22Rv1 (cell line): ENCODE data around the gene CYP2S1.

ENCODE experiments used
- H3K27ac ChIP-seq: fragments of 450-650 bp; 2 replicates; pipeline ENCODE4 v1.5.1; 2017
- CTCF ChIP-seq: fragments of 450-650 bp; IDR thresholded peaks from 2 replicates; pipeline ENCODE4 v1.5.1; 2017; ENCODE audit warnings: mild to moderate bottlenecking
- ZFX ChIP-seq: fragments of 450-650 bp; IDR thresholded peaks from 2 replicates; pipeline ENCODE4 v1.6.1; 2017; ENCODE audit warnings: antibody characterized with exemption, borderline replicate concordance

Gene CYP2S1

GRCh38 chr19:41232686-41233085 lies 39.7 kb downstream of the CYP2S1 start:
- no peak overlapping the region for H3K27ac ChIP-seq
- TF ChIP-seq ZFX: no peak
- no peak for TF ChIP-seq CTCF

GRCh38 chr19:41233748-41234240 lies 40.8 kb downstream of the CYP2S1 start:
- no peak overlapping the region for H3K27ac ChIP-seq
- TF ChIP-seq CTCF (no peak), ZFX (no peak)

DNA sequence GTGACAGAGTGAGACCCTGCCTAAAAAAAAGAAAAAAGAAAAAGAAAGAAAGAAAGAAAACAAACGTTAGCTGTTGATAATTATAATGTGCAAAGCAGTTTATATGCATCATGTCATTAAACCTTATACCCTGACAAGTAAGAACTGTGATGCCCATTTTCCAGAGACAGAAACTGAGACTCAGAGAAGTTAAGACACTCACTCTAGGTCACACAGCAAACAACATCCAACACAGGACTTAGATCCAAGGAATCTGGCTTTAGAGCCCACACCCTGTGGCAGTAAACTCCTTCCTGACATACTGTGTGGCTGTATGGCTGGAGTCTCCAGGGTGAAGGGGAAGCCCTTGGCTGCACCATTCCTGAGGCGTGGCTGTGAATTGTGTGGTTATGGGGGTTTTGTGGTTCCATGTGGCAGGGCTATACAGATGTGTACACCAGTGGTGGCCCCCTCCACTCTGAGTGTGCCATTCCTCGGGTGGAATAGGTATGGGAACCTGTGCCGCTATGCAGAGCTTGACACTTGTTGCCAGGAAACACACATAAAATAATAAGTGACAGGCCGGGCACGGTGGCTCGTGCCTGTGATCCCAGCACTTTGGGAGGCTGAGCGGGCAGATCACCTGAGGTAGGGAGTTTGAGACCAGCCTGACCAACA lies 41.6 kb downstream of the CYP2S1 start:
- no peak for TF ChIP-seq ZFX
- TF ChIP-seq CTCF: no peak
- no peak overlapping the region for H3K27ac ChIP-seq

DNA sequence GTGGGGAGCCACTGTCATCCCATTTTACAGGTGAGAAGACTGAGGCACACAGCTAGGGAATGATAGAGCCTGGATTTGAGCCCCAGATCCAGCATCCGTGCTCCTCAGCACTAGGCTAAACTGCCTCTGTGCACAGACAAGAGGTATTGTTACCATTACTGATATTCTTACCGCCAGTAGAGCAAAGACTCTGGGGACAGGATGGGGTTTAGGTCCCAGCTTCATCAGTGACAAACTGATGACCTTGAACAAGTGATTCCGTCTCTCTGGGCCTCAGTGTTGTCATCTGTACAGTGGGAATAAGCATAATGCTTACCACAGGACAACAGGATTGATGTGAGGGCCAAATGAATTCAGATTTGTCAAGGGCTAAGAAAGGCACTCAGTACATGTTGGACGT lies 42.5 kb downstream of the CYP2S1 start:
- no peak overlapping the region for H3K27ac ChIP-seq
- TF ChIP-seq CTCF (no peak), ZFX (no peak)

- H3K27ac ChIP-seq: no peak overlapping the region
- no peak for TF ChIP-seq ZFX
- no peak for TF ChIP-seq CTCF
Measured at GRCh38 chr19:41238244-41238643, 45.2 kb downstream of the CYP2S1 start.

DNA sequence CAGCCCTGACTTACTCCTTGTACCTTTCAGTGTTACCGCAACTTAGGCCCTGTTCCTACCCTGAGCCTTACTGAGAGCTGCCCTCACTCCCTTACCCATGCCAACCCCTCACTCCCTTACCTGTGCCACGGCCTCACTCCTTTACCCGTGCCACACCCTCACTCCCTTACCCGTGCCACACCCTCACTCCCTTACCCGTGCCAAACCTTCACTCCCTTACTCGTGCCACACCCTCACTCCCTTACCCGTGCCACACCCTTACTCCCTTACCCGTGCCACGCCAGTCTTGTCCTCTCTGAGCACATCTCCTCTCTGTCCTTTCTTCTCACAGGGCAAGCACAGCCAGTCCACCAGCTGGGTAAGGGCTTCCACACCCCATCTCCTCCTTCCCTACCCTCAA lies 46.3 kb downstream of the CYP2S1 start:
- H3K27ac ChIP-seq: no peak overlapping the region
- no peak for TF ChIP-seq CTCF

- H3K27ac ChIP-seq: no peak overlapping the region
- no peak for TF ChIP-seq ZFX
- TF ChIP-seq CTCF: no peak
Measured at GRCh38 chr19:41239961-41240574, 47.0 kb downstream of the CYP2S1 start.
